ENCODE results near the gene LRCH2. TPM values are rescaled to one million over a fixed set of nuclear protein-coding genes. Genes with fewer than 3 reads are reported as not detected.

The LRCH2 gene
- total RNA-seq, 1 experiment from 2014 or later = 6.6 TPM

GRCh38 chrX:115266300-115266699 is 32.4 kb upstream of the LRCH2 start:
- Histone ChIP-seq H3K27ac (ENCODE audit: insufficient read length, low read depth, low read length) (no peak overlapping the region), H4K20me1 (ENCODE audit: control insufficient read depth, insufficient read depth, insufficient read length) (no peaks in the 10 kb centered on the region), H3K4ac (ENCODE audit: low read depth, low read length) (no peak overlapping the region), H3K14ac (ENCODE audit: insufficient read depth, low read length) (no peak overlapping the region), H3K79me2 (ENCODE audit: insufficient read depth, low read length) (no peaks in the 10 kb centered on the region), H3K79me1 (ENCODE audit: insufficient read depth, low read depth, low read length, poor library complexity, severe bottlenecking) (no peaks in the 10 kb centered on the region), H2BK12ac (ENCODE audit: insufficient read length, low read depth, low read length) (no peak overlapping the region), H2BK20ac (ENCODE audit: low read depth, low read length, poor library complexity, severe bottlenecking) (no peak overlapping the region), H3K27me3 (ENCODE audit: insufficient read depth, low read length) (no peaks in the 10 kb centered on the region), H4K91ac (ENCODE audit: insufficient read length, low read depth, low read length) (no peak overlapping the region), H4K5ac (ENCODE audit: insufficient read length, low read depth, low read length) (no peak overlapping the region), H3K56ac (ENCODE audit: insufficient read length, low read depth, low read length) (no peak overlapping the region), H3K23ac (ENCODE audit: insufficient read length, low read depth, low read length) (no peak overlapping the region), H2AK5ac (ENCODE audit: insufficient read length, low read length) (no peak overlapping the region), H2BK5ac (ENCODE audit: insufficient read length, low read length) (no peak overlapping the region), H3K18ac (ENCODE audit: insufficient read length, low read depth, low read length) (no peak overlapping the region), H3K4me1 (ENCODE audit: insufficient read depth, low read length) (no peaks in the 10 kb centered on the region), H3K23me2 (ENCODE audit: insufficient read length, low read depth, low read length, poor library complexity, severe bottlenecking) (no peaks in the 10 kb centered on the region), H3K9ac (ENCODE audit: extremely low read depth, insufficient read length, low read length) (no peak overlapping the region), H2AFZ (ENCODE audit: low read length) (no peak overlapping the region), H3K4me2 (ENCODE audit: insufficient read depth, insufficient read length, low read length) (no peak overlapping the region), H2BK120ac (ENCODE audit: low read depth, low read length, poor library complexity, severe bottlenecking) (no peak overlapping the region), H4K8ac (replicated peaks; ENCODE audit: insufficient read length, low read depth, low read length) (no peak overlapping the region), H3K9me3 (ENCODE audit: control insufficient read depth, low read depth, low read length) (no peaks in the 10 kb centered on the region), H2BK15ac (ENCODE audit: low read depth, low read length) (no peak overlapping the region), H3T11ph (ENCODE audit: low read length) (no peak overlapping the region)
- no peak overlapping the region for H3K27ac Mint-ChIP-seq
- H3K36me3 Mint-ChIP-seq (ENCODE audit: insufficient read depth in 1 of 3, low read depth in 3 of 3) = no peaks in the 10 kb centered on the region
- no peak for DNase-seq
- no CpG with 5 or more reads among the region's 2 CpGs for WGBS (ENCODE audit: extremely low coverage, insufficient read length, low lambda C conversion rate)
- H3K4me3 Mint-ChIP-seq = no peak overlapping the region
- peaks cover 5 to 9% of the 10 kb centered on the region in 2 experiments for H3K4me1 Mint-ChIP-seq
- TF ChIP-seq CTCF (conservative IDR thresholded peaks at IDR 0.05) = no peak
- H3K9me3 Mint-ChIP-seq = no peaks in the 10 kb centered on the region
- H3K27me3 Mint-ChIP-seq (ENCODE audit: low read depth) = peaks cover 8% of the 10 kb centered on the region

Data from H9 (cell line).